ENCODE measurements around the gene LRGUK. TPM values are rescaled to one million over a fixed set of nuclear protein-coding genes. Genes with fewer than 3 reads are reported as not detected.

LRGUK gene
- total RNA-seq, 4 donors from 2014 or later = 0.48 to 9.4 (median 3.3) TPM

DNA sequence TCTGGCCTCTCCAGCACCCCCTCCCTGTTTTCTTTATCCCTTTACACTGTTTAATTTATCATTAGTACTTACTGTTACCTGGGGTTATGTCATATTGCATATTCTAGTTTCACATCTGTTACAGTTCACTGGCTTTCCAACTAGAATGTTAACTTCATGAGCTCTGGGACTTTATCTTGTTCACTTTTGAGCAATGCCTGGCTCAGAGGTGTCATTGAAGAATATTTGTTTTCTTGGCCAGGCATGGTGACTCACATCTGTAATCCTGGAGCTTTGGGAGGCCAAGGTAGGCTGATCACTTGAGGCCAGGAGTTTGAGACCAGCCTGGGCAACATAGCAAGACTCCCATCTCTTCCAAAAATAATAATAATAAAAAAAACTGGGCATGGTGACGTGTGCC lies 40.7 kb downstream of the LRGUK start:
- H3K9me3 ChIP-seq = no peaks in the 10 kb centered on the region
- H3K4me1 ChIP-seq = no peaks in the 10 kb centered on the region
- H3K4me3 ChIP-seq = no peak overlapping the region
- intact Hi-C loops (cut with DNase I; ENCODE audit: low total_unique reads) = no loop called here
- TF ChIP-seq, protein P1, sequence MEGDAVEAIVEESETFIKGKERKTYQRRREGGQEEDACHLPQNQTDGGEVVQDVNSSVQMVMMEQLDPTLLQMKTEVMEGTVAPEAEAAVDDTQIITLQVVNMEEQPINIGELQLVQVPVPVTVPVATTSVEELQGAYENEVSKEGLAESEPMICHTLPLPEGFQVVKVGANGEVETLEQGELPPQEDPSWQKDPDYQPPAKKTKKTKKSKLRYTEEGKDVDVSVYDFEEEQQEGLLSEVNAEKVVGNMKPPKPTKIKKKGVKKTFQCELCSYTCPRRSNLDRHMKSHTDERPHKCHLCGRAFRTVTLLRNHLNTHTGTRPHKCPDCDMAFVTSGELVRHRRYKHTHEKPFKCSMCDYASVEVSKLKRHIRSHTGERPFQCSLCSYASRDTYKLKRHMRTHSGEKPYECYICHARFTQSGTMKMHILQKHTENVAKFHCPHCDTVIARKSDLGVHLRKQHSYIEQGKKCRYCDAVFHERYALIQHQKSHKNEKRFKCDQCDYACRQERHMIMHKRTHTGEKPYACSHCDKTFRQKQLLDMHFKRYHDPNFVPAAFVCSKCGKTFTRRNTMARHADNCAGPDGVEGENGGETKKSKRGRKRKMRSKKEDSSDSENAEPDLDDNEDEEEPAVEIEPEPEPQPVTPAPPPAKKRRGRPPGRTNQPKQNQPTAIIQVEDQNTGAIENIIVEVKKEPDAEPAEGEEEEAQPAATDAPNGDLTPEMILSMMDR (IDR thresholded peaks at IDR 0.05) = no peak
- TF ChIP-seq POLR2AphosphoS5 (IDR thresholded peaks at IDR 0.05) (no peak), POLR2A (IDR thresholded peaks at IDR 0.05) (no peak), EP300 (IDR thresholded peaks at IDR 0.05; ENCODE audit: low read depth) (no peak)
- no peaks in the 10 kb centered on the region for H3K27me3 ChIP-seq
- no peaks in the 10 kb centered on the region for H3K36me3 ChIP-seq
- no peak overlapping the region for H3K27ac ChIP-seq
- whole genome bisulfite sequencing, 2 donors (ENCODE audit: low coverage in 1 of 2) = 83 to 85% methylated on average over 1 of the region's 1 CpG
- no peak for DNase-seq
- in situ Hi-C loops (cut with MboI; ENCODE audit: low pct_ligation_motif_present in 1 of 4, low pct_unique_long_range_greater_than_20kb in 1 of 4, low sequenced_read_pairs in 3 of 4) = no loop called here

DNA sequence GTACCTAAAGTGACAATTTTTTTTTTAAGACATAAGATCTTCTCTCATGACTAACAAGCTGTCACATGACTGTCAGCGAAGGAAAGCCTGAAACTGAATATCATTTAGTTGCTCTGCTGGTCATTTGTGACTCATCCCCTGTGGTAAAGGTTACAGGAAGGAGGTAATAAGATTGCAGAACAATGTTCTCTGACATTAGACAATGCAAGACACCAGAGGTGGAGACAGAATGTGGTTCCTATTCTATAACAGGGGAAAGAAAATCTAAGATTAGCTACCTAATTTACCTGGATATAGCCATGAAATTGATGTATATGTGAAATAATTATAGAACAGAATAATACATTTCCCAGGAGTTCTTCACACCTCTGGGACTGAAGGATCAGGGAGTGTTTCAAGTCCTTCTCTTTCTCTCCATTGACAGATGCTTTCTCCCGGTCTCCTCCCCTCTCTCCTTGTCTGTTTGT lies 47.7 kb downstream of the LRGUK start:
- Histone ChIP-seq H3K4me1 (no peaks in the 10 kb centered on the region), H3K9me3 (no peaks in the 10 kb centered on the region), H3K4me3 (no peak overlapping the region), H3K27ac (no peak overlapping the region), H3K36me3 (no peaks in the 10 kb centered on the region), H3K27me3 (no peaks in the 10 kb centered on the region)
- no peak for DNase-seq
- in situ Hi-C loops (cut with MboI; ENCODE audit: low pct_ligation_motif_present in 1 of 4, low pct_unique_long_range_greater_than_20kb in 1 of 4, low sequenced_read_pairs in 3 of 4) (no loop called here), intact Hi-C loops (cut with DNase I; ENCODE audit: low total_unique reads) (no loop called here)
- WGBS, 2 donors (ENCODE audit: low coverage in 1 of 2) = 47 to 56% methylated on average over 2 of the region's 2 CpGs
- no peak for TF ChIP-seq EP300 (IDR thresholded peaks at IDR 0.05; ENCODE audit: low read depth)
- TF ChIP-seq POLR2A (IDR thresholded peaks at IDR 0.05) = no peak

DNA sequence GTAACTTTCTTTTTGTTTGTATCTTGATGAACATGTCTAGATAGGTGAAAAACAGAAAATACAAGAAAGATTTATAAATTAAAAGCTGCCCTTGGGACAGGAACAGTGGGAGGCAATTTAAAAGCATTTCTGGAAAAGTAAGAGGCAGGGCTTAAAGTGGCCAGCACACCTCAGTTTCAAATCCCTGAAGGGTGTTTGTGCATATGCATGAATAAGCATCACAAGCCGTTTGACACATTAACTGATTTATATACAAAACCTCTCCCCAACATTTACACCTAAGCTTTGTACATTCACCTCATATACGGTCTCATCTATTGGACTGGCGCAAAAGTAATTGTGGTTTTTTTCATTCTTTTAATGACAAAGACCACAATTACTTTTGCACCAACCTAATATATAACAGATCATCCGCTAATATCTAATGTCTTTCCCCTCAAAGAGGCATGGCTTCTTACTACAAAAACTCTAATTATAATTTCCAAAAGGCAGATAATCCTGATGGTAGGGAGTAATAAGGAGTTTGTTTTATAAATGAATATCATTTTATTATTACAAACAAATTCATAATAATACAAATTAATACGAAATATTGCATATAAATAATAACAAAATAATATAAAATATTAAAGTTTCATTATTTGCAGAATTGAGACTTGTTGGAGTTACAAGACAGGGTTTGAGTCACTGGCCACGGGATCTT lies 48.3 kb downstream of the LRGUK start:
- Histone ChIP-seq H3K4me1 (no peaks in the 10 kb centered on the region), H3K4me3 (no peak overlapping the region), H3K27ac (no peak overlapping the region), H3K9me3 (no peaks in the 10 kb centered on the region), H3K27me3 (no peaks in the 10 kb centered on the region), H3K36me3 (no peaks in the 10 kb centered on the region)
- WGBS, 2 donors (ENCODE audit: low coverage in 1 of 2) = 84 to 86% methylated on average over 6 of the region's 6 CpGs
- DNase-seq = no peak
- intact Hi-C loops (cut with DNase I; ENCODE audit: low total_unique reads) = no loop called here
- in situ Hi-C loops (cut with MboI; ENCODE audit: low pct_ligation_motif_present in 1 of 4, low pct_unique_long_range_greater_than_20kb in 1 of 4, low sequenced_read_pairs in 3 of 4) = no loop called here
- TF ChIP-seq, protein P1 (IDR thresholded peaks at IDR 0.05) = no peak
- TF ChIP-seq POLR2A (IDR thresholded peaks at IDR 0.05) (no peak), EP300 (IDR thresholded peaks at IDR 0.05; ENCODE audit: low read depth) (no peak), POLR2AphosphoS5 (IDR thresholded peaks at IDR 0.05) (no peak)

DNA sequence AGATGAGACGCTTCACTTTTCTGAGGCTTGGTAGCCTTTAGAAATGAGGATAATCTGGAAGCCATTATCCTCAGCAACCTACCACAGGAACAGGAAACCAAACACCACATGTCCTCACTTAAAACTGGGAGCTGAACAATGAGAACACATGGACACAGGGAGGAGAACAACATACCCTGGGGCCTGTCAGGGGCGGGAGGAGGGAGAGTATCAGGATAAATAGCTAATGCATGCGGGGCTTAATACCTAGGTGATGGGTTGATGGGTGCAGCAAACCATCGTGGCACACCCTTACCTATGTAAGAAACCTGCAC lies 48.9 kb downstream of the LRGUK start:
- Histone ChIP-seq H3K4me1 (no peaks in the 10 kb centered on the region), H3K36me3 (no peaks in the 10 kb centered on the region), H3K27me3 (no peaks in the 10 kb centered on the region), H3K4me3 (no peak overlapping the region), H3K9me3 (no peaks in the 10 kb centered on the region), H3K27ac (no peak overlapping the region)
- TF ChIP-seq, protein P1 (IDR thresholded peaks at IDR 0.05) = no peak
- TF ChIP-seq POLR2A (IDR thresholded peaks at IDR 0.05) = no peak
- no peak for TF ChIP-seq POLR2AphosphoS5 (IDR thresholded peaks at IDR 0.05)
- no peak for TF ChIP-seq EP300 (IDR thresholded peaks at IDR 0.05; ENCODE audit: low read depth)
- WGBS, 2 donors (ENCODE audit: low coverage in 1 of 2) = 91 to 100% methylated on average over 3 to 4 of the region's 4 CpGs
- DNase-seq = no peak
- intact Hi-C loops (cut with DNase I; ENCODE audit: low total_unique reads) = no loop called here
- in situ Hi-C loops (cut with MboI; ENCODE audit: low pct_ligation_motif_present in 1 of 4, low pct_unique_long_range_greater_than_20kb in 1 of 4, low sequenced_read_pairs in 3 of 4) = no loop called here

Data from transverse colon (tissue), 4 donors.